ENCODE data around the gene ALCAM. TPM values are rescaled to one million over a fixed set of nuclear protein-coding genes. Genes with fewer than 3 reads are reported as not detected.

The ALCAM gene
- total RNA-seq, 4 donors from 2014 or later = 9.4 to 25.9 (median 16.6) TPM

GRCh38 chr3:105613120-105613519 lies 246.4 kb downstream of the ALCAM start:
- DNase-seq = no peak
- TF ChIP-seq EP300 (IDR thresholded peaks at IDR 0.05; ENCODE audit: low read depth) (no peak), POLR2A (IDR thresholded peaks at IDR 0.05) (no peak), CTCF (IDR thresholded peaks at IDR 0.05) (no peak), POLR2AphosphoS5 (IDR thresholded peaks at IDR 0.05) (no peak)
- intact Hi-C loops (cut with DNase I; ENCODE audit: low total_unique reads) (no loop called here), in situ Hi-C loops (cut with MboI; ENCODE audit: low pct_ligation_motif_present in 1 of 4, low pct_unique_long_range_greater_than_20kb in 1 of 4, low sequenced_read_pairs in 3 of 4) (no loop called here)
- H3K4me1 ChIP-seq = peaks cover 0 to 4% (median 3%) of the 10 kb centered on the region in 4 donors
- H3K27me3 ChIP-seq = no peaks in the 10 kb centered on the region
- 73% methylated on average over 2 of the region's 2 CpGs; no CpG with 5 or more reads in 1 of the 2 donors for WGBS, 2 donors (ENCODE audit: low coverage in 1 of 2)
- H3K36me3 ChIP-seq = no peaks in the 10 kb centered on the region
- H3K9me3 ChIP-seq = no peaks in the 10 kb centered on the region
- no peak overlapping the region for H3K27ac ChIP-seq
- no peak overlapping the region for H3K4me3 ChIP-seq

GRCh38 chr3:105614288-105615030 lies 247.8 kb downstream of the ALCAM start:
- intact Hi-C loops (cut with DNase I; ENCODE audit: low total_unique reads) = no loop called here
- no peak for TF ChIP-seq CTCF (IDR thresholded peaks at IDR 0.05)
- TF ChIP-seq POLR2A (IDR thresholded peaks at IDR 0.05) = no peak
- TF ChIP-seq EP300 (IDR thresholded peaks at IDR 0.05; ENCODE audit: low read depth) = no peak
- TF ChIP-seq POLR2AphosphoS5 (IDR thresholded peaks at IDR 0.05) = no peak
- in situ Hi-C loops (cut with MboI; ENCODE audit: low pct_ligation_motif_present in 1 of 4, low pct_unique_long_range_greater_than_20kb in 1 of 4, low sequenced_read_pairs in 3 of 4) = no loop called here
- no peak for DNase-seq
- Histone ChIP-seq H3K4me1 (peaks cover 0 to 4% (median 3%) of the 10 kb centered on the region in 4 donors), H3K27ac (no peak overlapping the region), H3K36me3 (no peaks in the 10 kb centered on the region), H3K9me3 (no peaks in the 10 kb centered on the region), H3K27me3 (no peaks in the 10 kb centered on the region), H3K4me3 (no peak overlapping the region)

GRCh38 chr3:105615814-105616213 lies 249.1 kb downstream of the ALCAM start:
- no peaks in the 10 kb centered on the region for H3K9me3 ChIP-seq
- no peak overlapping the region for H3K27ac ChIP-seq
- H3K4me3 ChIP-seq = no peak overlapping the region
- 80 to 93% methylated on average over 3 of the region's 3 CpGs for WGBS, 2 donors (ENCODE audit: low coverage in 1 of 2)
- TF ChIP-seq POLR2A (IDR thresholded peaks at IDR 0.05) (no peak), EP300 (IDR thresholded peaks at IDR 0.05; ENCODE audit: low read depth) (no peak), CTCF (IDR thresholded peaks at IDR 0.05) (no peak), POLR2AphosphoS5 (IDR thresholded peaks at IDR 0.05) (no peak)
- peaks cover 0 to 4% (median 3%) of the 10 kb centered on the region in 4 donors for H3K4me1 ChIP-seq
- H3K27me3 ChIP-seq = no peaks in the 10 kb centered on the region
- DNase-seq = no peak
- intact Hi-C loops (cut with DNase I; ENCODE audit: low total_unique reads) (no loop called here), in situ Hi-C loops (cut with MboI; ENCODE audit: low pct_ligation_motif_present in 1 of 4, low pct_unique_long_range_greater_than_20kb in 1 of 4, low sequenced_read_pairs in 3 of 4) (no loop called here)
- no peaks in the 10 kb centered on the region for H3K36me3 ChIP-seq

GRCh38 chr3:105616374-105617121 lies 249.8 kb downstream of the ALCAM start:
- H3K36me3 ChIP-seq = no peaks in the 10 kb centered on the region
- no peaks in the 10 kb centered on the region for H3K27me3 ChIP-seq
- DNase-seq = no peak
- TF ChIP-seq CTCF (IDR thresholded peaks at IDR 0.05) (no peak), POLR2AphosphoS5 (IDR thresholded peaks at IDR 0.05) (no peak), POLR2A (IDR thresholded peaks at IDR 0.05) (no peak), EP300 (IDR thresholded peaks at IDR 0.05; ENCODE audit: low read depth) (no peak)
- H3K9me3 ChIP-seq = no peaks in the 10 kb centered on the region
- peaks cover 0 to 4% (median 2%) of the 10 kb centered on the region in 4 donors for H3K4me1 ChIP-seq
- H3K4me3 ChIP-seq = no peak overlapping the region
- intact Hi-C loops (cut with DNase I; ENCODE audit: low total_unique reads) (no loop called here), in situ Hi-C loops (cut with MboI; ENCODE audit: low pct_ligation_motif_present in 1 of 4, low pct_unique_long_range_greater_than_20kb in 1 of 4, low sequenced_read_pairs in 3 of 4) (no loop called here)
- H3K27ac ChIP-seq = no peak overlapping the region
- 65 to 70% methylated on average over 5 of the region's 5 CpGs for WGBS, 2 donors (ENCODE audit: low coverage in 1 of 2)

Data from transverse colon (tissue), 4 donors.